HG03457 (cell line): ENCODE results near the gene KLK2.

ENCODE experiments used
- ATAC-seq: cut with Tn5 transposase; IDR thresholded peaks from one replicate; pipeline ENCODE4 v1.9.1; 2021; ENCODE audit warnings: moderate number of reproducible peaks; ENCODE audit not compliant: unreplicated experiment

KLK2 gene

DNA sequence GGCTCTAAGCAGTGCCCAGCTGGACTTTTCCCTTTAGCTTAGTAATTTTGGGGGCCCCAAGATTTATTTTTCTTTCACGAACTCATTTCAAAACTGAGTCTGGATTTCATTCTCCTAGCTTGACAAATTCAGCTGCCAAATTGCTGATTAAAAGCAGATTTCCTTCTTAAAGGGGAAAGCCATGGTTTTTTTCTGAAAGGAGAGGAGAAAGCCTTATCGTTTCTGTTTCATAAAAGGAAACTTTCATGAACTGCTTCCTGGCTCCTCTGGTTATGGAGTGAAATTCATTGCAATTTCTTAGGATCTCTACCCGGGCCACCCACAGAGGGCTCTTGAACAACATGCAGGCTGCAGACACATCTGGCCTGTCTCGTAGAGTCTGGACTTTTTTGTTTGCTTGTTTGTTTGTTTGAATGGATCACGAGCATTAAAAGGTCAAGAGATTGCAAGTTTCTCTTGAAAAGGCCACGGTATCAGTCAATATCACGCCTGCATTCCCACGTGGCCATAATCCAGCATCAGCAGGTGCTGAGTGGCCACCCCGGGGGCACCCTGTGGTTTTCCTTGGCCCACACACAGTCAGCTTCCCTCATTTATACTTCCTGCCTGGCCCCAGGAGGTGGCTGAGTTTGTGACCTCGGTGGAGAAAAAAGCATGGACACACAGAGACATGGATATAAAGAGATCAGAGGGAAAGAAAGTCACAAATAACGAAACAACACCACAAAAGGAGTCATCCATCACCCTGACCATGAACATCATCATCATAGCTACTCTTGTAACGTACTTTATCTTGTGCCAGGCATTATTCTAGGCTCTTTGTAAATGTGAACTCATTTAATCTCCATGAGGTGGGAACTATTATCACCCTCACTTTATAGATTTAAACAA lies 48.4 kb downstream of the KLK2 start:
- no peak for ATAC-seq

DNA sequence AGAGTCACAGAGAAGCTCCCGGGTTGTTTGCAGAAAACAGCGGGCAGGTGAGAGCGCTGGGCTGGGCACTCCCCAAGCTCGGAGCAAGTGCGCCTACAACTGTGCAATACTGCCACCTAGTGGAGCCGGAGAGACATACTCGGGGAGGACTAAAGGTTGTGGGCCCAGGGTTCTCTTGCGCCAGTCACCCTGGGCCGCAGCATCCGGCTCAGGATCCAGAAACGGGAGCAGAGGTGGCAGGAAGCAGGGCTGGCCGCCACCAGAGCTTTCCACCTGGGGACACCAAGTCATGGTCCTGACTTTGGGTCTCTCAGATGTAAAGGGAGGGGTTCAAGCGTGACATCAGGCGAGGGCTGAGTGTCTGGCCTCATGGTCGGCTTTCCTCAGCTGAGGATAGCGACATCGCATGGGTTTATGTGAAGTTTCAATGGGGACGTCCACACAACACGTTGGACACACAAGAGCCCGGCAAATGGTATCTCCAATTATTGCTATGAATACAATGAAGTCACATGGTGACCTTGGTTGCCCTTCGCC lies 49.1 kb downstream of the KLK2 start:
- no peak for ATAC-seq

DNA sequence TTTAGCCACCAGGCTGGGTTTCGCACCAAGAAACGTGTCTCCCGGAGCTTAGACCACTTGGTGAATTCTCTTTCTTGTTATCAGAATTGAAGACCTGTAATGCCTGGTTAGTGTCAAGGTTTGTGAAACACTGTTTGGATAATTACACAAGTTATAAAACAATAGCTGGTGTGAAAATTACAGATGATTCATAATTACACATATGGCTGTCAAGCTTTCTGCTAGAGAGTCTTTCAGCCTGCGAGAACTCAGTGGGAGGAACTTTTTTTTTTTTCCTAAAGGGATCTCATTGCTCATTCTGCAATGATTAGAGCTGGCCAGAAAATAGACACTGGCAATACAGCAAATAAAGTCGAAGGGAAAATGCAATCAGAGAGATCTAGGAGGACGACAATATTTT lies 51.3 kb downstream of the KLK2 start:
- no peak for ATAC-seq

DNA sequence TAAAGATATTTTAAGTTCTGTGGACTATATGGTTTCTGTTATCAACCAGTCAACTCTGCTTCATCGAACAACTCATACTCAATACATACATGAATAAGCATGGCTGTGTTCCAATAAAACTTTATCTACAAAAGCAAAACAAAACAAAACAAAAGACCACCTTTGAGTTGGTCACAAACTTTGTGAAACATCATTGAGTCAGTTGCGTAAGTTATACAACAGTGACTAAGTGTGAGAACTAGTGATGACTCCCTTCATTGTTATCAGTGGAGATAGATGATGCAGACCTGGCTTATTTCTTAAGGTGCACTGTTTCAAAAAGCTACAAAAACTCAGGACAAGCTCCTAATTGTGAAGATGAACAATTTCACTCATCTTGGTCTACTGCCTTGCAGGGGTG lies 52.5 kb downstream of the KLK2 start:
- ATAC-seq, result no peak

DNA sequence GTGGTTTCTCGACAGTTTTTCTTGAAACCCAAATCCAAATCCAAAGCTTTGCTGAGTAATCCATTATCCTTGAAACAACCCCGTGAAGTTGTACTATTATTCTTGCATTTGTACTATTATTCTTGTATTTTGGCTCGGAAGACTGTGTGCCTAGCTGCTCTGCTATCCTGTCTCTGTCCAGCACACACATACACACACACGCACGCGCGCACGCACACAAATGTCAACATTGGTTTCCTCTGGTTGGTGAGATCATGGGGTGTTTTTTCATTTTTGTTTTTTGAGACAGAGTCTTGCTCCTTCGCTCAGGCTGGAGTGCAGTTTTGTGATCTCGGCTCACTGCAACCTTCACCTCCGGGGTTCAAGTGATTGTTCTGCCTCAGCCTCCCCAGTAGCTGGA lies 52.9 kb downstream of the KLK2 start:
- ATAC-seq, result no peak

DNA sequence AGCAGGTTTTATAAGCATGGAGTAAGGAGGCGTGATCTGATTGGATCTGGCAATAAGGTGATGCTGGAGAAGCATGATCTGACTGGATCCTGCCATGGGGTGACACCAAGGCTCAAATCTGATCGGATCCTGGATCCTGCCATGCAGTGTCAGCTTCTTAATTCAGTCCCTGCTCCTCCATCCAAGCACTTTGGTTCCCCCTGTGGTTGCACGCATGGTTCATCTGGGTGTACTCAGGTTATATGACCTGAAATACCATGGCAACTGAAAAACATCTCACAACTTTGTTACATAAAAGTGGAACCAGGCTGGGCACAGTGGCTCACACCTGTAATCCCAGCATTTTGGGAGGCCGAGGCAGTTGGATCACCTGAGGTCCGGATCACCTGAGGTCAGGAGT lies 55.6 kb downstream of the KLK2 start:
- ATAC-seq, result no peak
